Psoas muscle (tissue), 8 donors: ENCODE measurements around the gene AFDN. TPM values are rescaled to one million over a fixed set of nuclear protein-coding genes. Genes with fewer than 3 reads are reported as not detected.
"Not testable (repeated sequence)": the region's sequence is repeated elsewhere in the genome, so short reads cannot be mapped to it uniquely, and the experiment has no call there.

Source experiments
- ATAC-seq, 4 donors: fragments of 200-7000 bp; cut with Tn5 transposase; one replicate each; pipeline ENCODE4 v1.9.1; 2020; ENCODE audit warnings: moderate library complexity in 3 of 4, mild to moderate bottlenecking in 2 of 4
- DNase-seq, 2 donors: peaks; one replicate each; pipeline ENCODE4 v3.0.0-alpha.2; 2020
- H3K27ac ChIP-seq: fragments of 200-600 bp; one replicate; pipeline ENCODE4 v1.8.0; 2022
- H3K27me3 ChIP-seq, 3 donors: fragments of 200-600 bp in 1 of 3; one replicate each; pipeline versions ENCODE4 v1.6.1 to v1.8.0; 2013 to 2022; ENCODE audit warnings: low read length in 2 of 3, mild to moderate bottlenecking in 2 of 3, moderate library complexity in 1 of 3; ENCODE audit not compliant: insufficient read depth in 3 of 3
- H3K36me3 ChIP-seq, 2 donors: fragments of 200-600 bp in 1 of 2; one replicate each; pipeline versions ENCODE4 v1.6.1 to v1.8.0; 2013 to 2022; ENCODE audit warnings: low read depth in 1 of 2, mild to moderate bottlenecking in 1 of 2, moderate library complexity in 1 of 2; ENCODE audit not compliant: insufficient read depth in 1 of 2
- H3K4me1 ChIP-seq: fragments of 200-600 bp; one replicate; pipeline ENCODE4 v1.8.0; 2022
- H3K4me3 ChIP-seq: fragments of 200-600 bp; one replicate; pipeline ENCODE4 v1.8.0; 2022; ENCODE audit warnings: mild to moderate bottlenecking
- H3K9me3 ChIP-seq: fragments of 200-600 bp; one replicate; pipeline ENCODE4 v1.8.0; 2022
- CTCF ChIP-seq: fragments of 200-600 bp; IDR thresholded peaks from one replicate; pipeline ENCODE4 v1.8.0; 2022; ENCODE audit warnings: antibody characterized with exemption
- WGBS, 3 donors: extraction: QIAGEN DNeasy Blood & Tissue Kit; methylation state at CpG; one replicate each; pipeline versions ENCODE4 v1.1.6 to v1.1.7; 2013; 5-methylcytosine and 5-hydroxymethylcytosine counted together
- intact Hi-C, 2 donors: fragments of 100-400 bp; cut with DNase I; formaldehyde crosslinking; loops; one replicate each; pipeline versions ENCODE4 v1.11.0 to v1.14.2; 2022
- polyA plus RNA-seq, 3 donors: library from polyadenylated mRNA; stranded (reverse); fragments of 200-250 nt; gene quantifications; one replicate each; pipeline ENCODE4 v1.2.3, GENCODE V29; 2013
- total RNA-seq, 4 donors: library from RNA; stranded (reverse); fragmentation: NEBNext Ultra II Directional in 2 of 4; extraction: Animal tissue kit (Norgen Biotek cat#: 25700) in 2 of 4; gene quantifications; one replicate each; pipeline versions ENCODE4 v1.2.1 to v1.2.4, GENCODE V29; 2021 to 2023
- donor health status: healthy with polysubstance abuse.
- donor health status: DM: no; HTN: no; CAD: no; lungs with moderate emphysema.
- donor health status: Bipolar disorder and iron deficiency.
- donor health status: healthy.
- donor health status: DM: yes; HTN: yes; CAD: no.
- donor health status: DM: no; HTN: no; CAD: no.
- donor health status: DM: no; HTN: no; CAD: no.
- donor health status: DM: yes; HTN: yes; CAD: no.

Gene AFDN
- total and polyA plus RNA-seq, 7 donors = 12.2 to 35.6 (median 32.9) TPM

GRCh38 chr6:168000198-168001028 lies 173.7 kb downstream of the AFDN start:
- Histone ChIP-seq H3K36me3 (no peaks in the 10 kb centered on the region), H3K27ac (no peak overlapping the region), H3K4me1 (no peaks in the 10 kb centered on the region), H3K27me3 (peaks cover 0 to 28% (median 0%) of the 10 kb centered on the region in 3 donors), H3K4me3 (no peak overlapping the region), H3K9me3 (no peaks in the 10 kb centered on the region)
- 87 to 94% (median 93%) methylated on average over 13 of the region's 13 CpGs for WGBS, 3 donors
- DNase-seq = no peak
- ATAC-seq = no peak
- intact Hi-C loops = no loop called here
- no peak for TF ChIP-seq CTCF

GRCh38 chr6:168001029-168001332 lies 174.3 kb downstream of the AFDN start:
- Histone ChIP-seq H3K4me1 (no peaks in the 10 kb centered on the region), H3K36me3 (no peaks in the 10 kb centered on the region), H3K27me3 (peaks cover 0 to 24% (median 0%) of the 10 kb centered on the region in 3 donors), H3K4me3 (no peak overlapping the region), H3K9me3 (no peaks in the 10 kb centered on the region), H3K27ac (no peak overlapping the region)
- no peak for DNase-seq
- intact Hi-C loops = no loop called here
- ATAC-seq = no peak
- WGBS, 3 donors = 83 to 92% (median 88%) methylated on average over 10 of the region's 10 CpGs
- no peak for TF ChIP-seq CTCF

- ATAC-seq, H3K4me1 ChIP-seq, H3K4me3 ChIP-seq, intact Hi-C loops, H3K9me3 ChIP-seq, H3K27ac ChIP-seq, H3K36me3 ChIP-seq, DNase-seq: not testable (repeated sequence)
- 87 to 97% (median 91%) methylated on average over 7 to 21 of the region's 21 CpGs for WGBS, 3 donors
- H3K27me3 ChIP-seq = peaks cover 0 to 19% (median 0%) of the 10 kb centered on the region in 3 donors
Measured at GRCh38 chr6:168001514-168001913, 174.8 kb downstream of the AFDN start.

GRCh38 chr6:168002804-168003203 lies 176.1 kb downstream of the AFDN start:
- ATAC-seq = no peak
- Histone ChIP-seq H3K36me3 (no peaks in the 10 kb centered on the region), H3K4me3 (no peak overlapping the region), H3K9me3 (no peaks in the 10 kb centered on the region), H3K27me3 (peaks cover 0 to 16% (median 0%) of the 10 kb centered on the region in 3 donors), H3K27ac (no peak overlapping the region), H3K4me1 (no peaks in the 10 kb centered on the region)
- no peak for DNase-seq
- no peak for TF ChIP-seq CTCF
- WGBS, 3 donors = 88 to 96% (median 91%) methylated on average over 6 of the region's 6 CpGs
- intact Hi-C loops = no loop called here

GRCh38 chr6:168004023-168004422 lies 177.3 kb downstream of the AFDN start:
- no peaks in the 10 kb centered on the region for H3K36me3 ChIP-seq
- peaks cover 0 to 5% (median 0%) of the 10 kb centered on the region in 3 donors for H3K27me3 ChIP-seq
- ATAC-seq = no peak
- TF ChIP-seq CTCF = no peak
- intact Hi-C loops = no loop called here
- 57 to 67% (median 64%) methylated on average over 7 of the region's 7 CpGs for WGBS, 3 donors
- H3K27ac ChIP-seq = peak overlapping the region; percentile 46
- no peaks in the 10 kb centered on the region for H3K4me1 ChIP-seq
- no peak overlapping the region for H3K4me3 ChIP-seq
- no peak for DNase-seq
- peaks cover 4% of the 10 kb centered on the region for H3K9me3 ChIP-seq
